ENCODE measurements around the gene RIMKLA. TPM values are rescaled to one million over a fixed set of nuclear protein-coding genes. Genes with fewer than 3 reads are reported as not detected.

RIMKLA gene
- total and polyA plus RNA-seq, 2 of the 13 experiments (the other 11 are each of a cell fraction or from before 2014, with no cell fraction given), result 2.5 to 3.8 TPM

DNA sequence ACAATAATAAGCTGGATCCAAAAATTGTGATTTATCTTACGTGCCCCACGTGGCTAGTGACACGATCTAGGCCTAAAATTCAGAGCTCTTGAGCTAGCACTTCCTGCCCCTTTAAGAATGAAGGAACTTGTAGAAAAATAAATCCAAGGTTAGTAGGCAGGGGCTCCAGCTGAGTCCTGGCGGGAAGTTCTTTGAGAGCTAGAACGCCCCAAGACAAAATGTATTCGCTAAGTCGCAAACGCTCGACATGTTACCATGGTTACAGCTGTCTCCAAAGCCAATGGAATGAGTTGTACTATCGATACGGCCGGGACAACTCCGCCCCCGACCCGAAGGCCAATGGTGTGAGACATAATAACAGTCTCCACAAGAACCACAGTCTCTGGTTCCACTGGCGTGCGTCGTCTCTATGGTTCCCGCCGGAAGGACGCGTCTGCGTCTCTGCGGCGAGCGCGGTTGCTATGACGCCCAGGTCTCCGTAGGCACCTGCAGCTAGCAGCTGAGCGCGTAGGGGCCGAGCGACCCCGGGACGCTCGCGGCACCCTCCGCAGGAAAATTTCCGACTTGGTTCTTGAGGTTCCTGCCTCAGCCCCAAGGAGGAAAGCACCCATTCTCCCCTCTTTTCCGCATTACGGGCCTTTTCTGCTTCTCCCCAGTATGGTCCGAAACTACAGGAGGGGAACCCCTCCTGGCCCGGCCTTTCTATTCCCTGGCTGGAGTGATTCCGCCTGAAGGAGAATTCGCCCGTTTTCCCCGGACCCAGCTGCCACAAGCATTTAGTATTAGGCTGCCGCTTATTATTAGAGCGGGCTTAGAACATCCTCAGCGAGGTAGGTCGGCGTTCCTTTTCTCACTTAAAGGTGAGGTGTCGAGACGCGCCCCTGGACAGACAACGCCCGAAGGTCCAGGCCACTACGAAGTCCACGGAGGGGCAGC is 82.5 kb downstream of the RIMKLA start, which contains the start of gene CCDC30 (continued):
- TF ChIP-seq ZNF614 (CRISPR knock-in tag; IDR thresholded peaks at IDR 0.05; ENCODE audit: borderline replicate concordance), result no peak
- TF ChIP-seq ZMYM3 (CRISPR knock-in tag; IDR thresholded peaks at IDR 0.05), result no peak
- peak; percentile 61; the same call in 1 of the 2 replicates for TF ChIP-seq SALL1 (CRISPR knock-in tag; IDR thresholded peaks at IDR 0.05)
- no peak for TF ChIP-seq ZNF773 (CRISPR knock-in tag; IDR thresholded peaks at IDR 0.05; ENCODE audit: borderline replicate concordance)
- no peak for TF ChIP-seq ZFP37 (CRISPR knock-in tag; IDR thresholded peaks at IDR 0.05; ENCODE audit: borderline replicate concordance)
- no peak for TF ChIP-seq ZFP36L2 (CRISPR knock-in tag; IDR thresholded peaks at IDR 0.05)
- TF ChIP-seq ZNF660 (CRISPR knock-in tag; IDR thresholded peaks at IDR 0.05; ENCODE audit: borderline replicate concordance, low read depth), result no peak
- TF ChIP-seq GPN1 (CRISPR knock-in tag; IDR thresholded peaks at IDR 0.05; ENCODE audit: borderline replicate concordance), result no peak
- TF ChIP-seq SP4 (CRISPR knock-in tag; IDR thresholded peaks at IDR 0.05), result peak; percentile 88
- TF ChIP-seq ADNP (CRISPR knock-in tag; IDR thresholded peaks at IDR 0.05), result no peak
- TF ChIP-seq THAP9 (CRISPR knock-in tag; IDR thresholded peaks at IDR 0.05; ENCODE audit: borderline replicate concordance), result peak; percentile 61; the same call in 1 of the 2 replicates
- no peak for TF ChIP-seq MTF1 (CRISPR knock-in tag; IDR thresholded peaks at IDR 0.05)
- peak; percentile 48 for TF ChIP-seq SP2 (CRISPR knock-in tag; IDR thresholded peaks at IDR 0.05)
- TF ChIP-seq ZNF704 (CRISPR knock-in tag; IDR thresholded peaks at IDR 0.05; ENCODE audit: borderline replicate concordance), result no peak
- TF ChIP-seq ZNF546 (CRISPR knock-in tag; conservative IDR thresholded peaks at IDR 0.05), result no peak
- TF ChIP-seq NFE2L2 (IDR thresholded peaks at IDR 0.05; ENCODE audit: low read length), result no peak
- no peak for TF ChIP-seq ZBTB49 (CRISPR knock-in tag; IDR thresholded peaks at IDR 0.05; ENCODE audit: borderline replicate concordance)
- TF ChIP-seq PAXIP1 (CRISPR knock-in tag; conservative IDR thresholded peaks at IDR 0.05), result no peak
- TF ChIP-seq ZMYM4 (CRISPR knock-in tag; IDR thresholded peaks at IDR 0.05), result peak; percentile 62

Measured in HepG2 (cell line).